DND-41 (cell line): ENCODE measurements around the gene PIH1D1.
A peak's percentile ranks its signal among the peaks of the same experiment; 100 is the strongest.

Experiments
- ATAC-seq: fragments of 200-7000 bp; cut with Tn5 transposase; 3 replicates; pipeline ENCODE4 v1.9.1; 2021; ENCODE audit warnings: low read depth; ENCODE audit not compliant: insufficient read depth
- DNase-seq: peaks from one replicate; pipeline ENCODE4 v3.0.0-alpha.2; 2020
- H2AFZ ChIP-seq: 2 replicates; pipeline ENCODE4 v1.6.0; 2012; ENCODE audit warnings: low read depth, low read length
- H3K27ac ChIP-seq: 2 replicates; pipeline ENCODE4 v1.5.1; 2012; ENCODE audit warnings: low read length, inconsistent platforms
- H3K27me3 ChIP-seq: fragments of 200-600 bp; sonication (generic); 2 replicates; pipeline ENCODE4 v1.6.0; 2012; ENCODE audit warnings: low read length, mild to moderate bottlenecking, inconsistent platforms; ENCODE audit not compliant: insufficient read depth, poor library complexity
- H3K36me3 ChIP-seq: 2 replicates; pipeline ENCODE4 v1.5.1; 2012; ENCODE audit warnings: low read length, inconsistent platforms; ENCODE audit not compliant: insufficient read depth
- H3K4me1 ChIP-seq: 2 replicates; pipeline ENCODE4 v1.5.1; 2012; ENCODE audit warnings: mild to moderate bottlenecking, low read length; ENCODE audit not compliant: insufficient read depth
- H3K4me2 ChIP-seq: 2 replicates; pipeline ENCODE4 v1.6.0; 2012; ENCODE audit warnings: mild to moderate bottlenecking, moderate library complexity, low read length, inconsistent platforms; ENCODE audit not compliant: insufficient read depth
- H3K4me3 ChIP-seq, 2 experiments: fragments of 200-600 bp in 1 of 2; shearing (Covaris generic) in 1 of 2; 2 replicates each; pipeline ENCODE4 v1.5.1; 2012 to 2016; ENCODE audit warnings: inconsistent platforms in 2 of 2, low read length in 2 of 2, mild to moderate bottlenecking in 2 of 2, low read depth in 1 of 2, moderate library complexity in 1 of 2
- H3K79me2 ChIP-seq: 2 replicates; pipeline ENCODE4 v1.6.0; 2012; ENCODE audit warnings: low read length, inconsistent platforms; ENCODE audit not compliant: insufficient read depth
- H3K9ac ChIP-seq: 2 replicates; pipeline ENCODE4 v1.6.0; 2012; ENCODE audit warnings: low read depth, mild to moderate bottlenecking, inconsistent platforms, low read length, moderate library complexity
- H3K9me3 ChIP-seq: 2 replicates; pipeline ENCODE4 v1.5.1; 2012; ENCODE audit warnings: low read length, moderate library complexity, mild to moderate bottlenecking, inconsistent platforms; ENCODE audit not compliant: insufficient read depth, severe bottlenecking
- H4K20me1 ChIP-seq: 2 replicates; pipeline ENCODE4 v1.6.0; 2012; ENCODE audit warnings: low read length; ENCODE audit not compliant: insufficient read depth
- EZH2 ChIP-seq: IDR thresholded peaks from 3 replicates; pipeline ENCODE4 v1.6.1; 2012; ENCODE audit warnings: borderline replicate concordance, low read depth, mild to moderate bottlenecking, moderate library complexity, low read length, inconsistent platforms; ENCODE audit not compliant: severe bottlenecking
- TF ChIP-seq, protein P1 (sequence below): IDR thresholded peaks from 2 replicates; pipeline ENCODE4 v1.5.1; 2012; ENCODE audit warnings: borderline replicate concordance, low read length, moderate library complexity, mild to moderate bottlenecking; ENCODE audit not compliant: poor library complexity, severe bottlenecking; ENCODE audit errors: extremely low read depth

The PIH1D1 gene

DNA sequence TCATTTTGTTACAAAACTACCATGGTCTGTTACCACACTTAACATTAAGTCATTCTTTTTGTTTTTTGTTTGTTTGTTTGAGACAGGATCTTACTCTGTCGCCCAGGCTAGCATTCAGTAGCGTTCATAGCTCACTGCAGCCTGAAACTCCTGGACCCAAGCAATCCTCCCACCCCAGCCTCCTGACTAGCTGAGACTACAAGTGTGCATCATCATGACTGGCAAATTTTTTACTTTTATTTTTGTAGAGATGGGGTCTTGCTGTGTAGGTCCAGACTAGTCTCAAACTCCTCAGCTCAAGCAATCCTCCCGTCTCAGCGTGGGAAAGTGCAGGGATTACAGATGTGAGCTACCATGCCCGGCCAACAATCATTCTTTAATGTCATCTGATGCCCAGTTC lies 4.7 kb upstream of the PIH1D1 start:
- peaks cover 22% of the 10 kb centered on the region for H3K4me1 ChIP-seq
- H3K27ac ChIP-seq = no peak overlapping the region
- TF ChIP-seq, protein P1, sequence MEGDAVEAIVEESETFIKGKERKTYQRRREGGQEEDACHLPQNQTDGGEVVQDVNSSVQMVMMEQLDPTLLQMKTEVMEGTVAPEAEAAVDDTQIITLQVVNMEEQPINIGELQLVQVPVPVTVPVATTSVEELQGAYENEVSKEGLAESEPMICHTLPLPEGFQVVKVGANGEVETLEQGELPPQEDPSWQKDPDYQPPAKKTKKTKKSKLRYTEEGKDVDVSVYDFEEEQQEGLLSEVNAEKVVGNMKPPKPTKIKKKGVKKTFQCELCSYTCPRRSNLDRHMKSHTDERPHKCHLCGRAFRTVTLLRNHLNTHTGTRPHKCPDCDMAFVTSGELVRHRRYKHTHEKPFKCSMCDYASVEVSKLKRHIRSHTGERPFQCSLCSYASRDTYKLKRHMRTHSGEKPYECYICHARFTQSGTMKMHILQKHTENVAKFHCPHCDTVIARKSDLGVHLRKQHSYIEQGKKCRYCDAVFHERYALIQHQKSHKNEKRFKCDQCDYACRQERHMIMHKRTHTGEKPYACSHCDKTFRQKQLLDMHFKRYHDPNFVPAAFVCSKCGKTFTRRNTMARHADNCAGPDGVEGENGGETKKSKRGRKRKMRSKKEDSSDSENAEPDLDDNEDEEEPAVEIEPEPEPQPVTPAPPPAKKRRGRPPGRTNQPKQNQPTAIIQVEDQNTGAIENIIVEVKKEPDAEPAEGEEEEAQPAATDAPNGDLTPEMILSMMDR = no peak
- DNase-seq = no peak
- peaks cover 53% of the 10 kb centered on the region for H3K79me2 ChIP-seq
- H3K4me3 ChIP-seq = no peak overlapping the region
- H3K27me3 ChIP-seq = no peaks in the 10 kb centered on the region
- H4K20me1 ChIP-seq = no peaks in the 10 kb centered on the region
- ATAC-seq = no peak
- no peak overlapping the region for H2AFZ ChIP-seq
- H3K9me3 ChIP-seq = no peaks in the 10 kb centered on the region
- H3K36me3 ChIP-seq = peaks cover 45% of the 10 kb centered on the region
- H3K9ac ChIP-seq = no peak overlapping the region
- H3K4me2 ChIP-seq = no peak overlapping the region

DNA sequence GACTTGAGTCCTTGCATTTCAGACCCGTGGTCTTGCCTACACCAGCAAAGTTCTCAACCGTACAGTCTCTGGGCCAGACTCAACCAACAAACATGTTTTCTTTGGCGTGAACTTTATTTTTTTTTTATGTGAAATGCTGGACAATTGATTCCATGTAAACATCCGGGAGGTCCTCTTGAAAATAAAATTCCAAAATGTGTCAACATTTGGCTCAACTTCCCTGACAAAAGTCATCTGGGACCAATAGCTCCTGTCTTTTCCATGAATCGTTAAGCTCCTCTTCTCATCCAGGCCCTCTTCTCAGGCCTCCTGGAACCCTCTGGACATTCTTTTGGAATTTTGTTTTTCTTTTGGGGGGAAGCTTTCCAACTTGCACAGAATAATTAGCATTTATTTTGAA lies 4.2 kb upstream of the PIH1D1 start:
- no peaks in the 10 kb centered on the region for H3K9me3 ChIP-seq
- ATAC-seq (no peak), DNase-seq (no peak)
- H3K4me3 ChIP-seq = no peak overlapping the region
- H2AFZ ChIP-seq = no peak overlapping the region
- peaks cover 57% of the 10 kb centered on the region for H3K79me2 ChIP-seq
- no peaks in the 10 kb centered on the region for H4K20me1 ChIP-seq
- no peak overlapping the region for H3K27ac ChIP-seq
- peaks cover 23% of the 10 kb centered on the region for H3K4me1 ChIP-seq
- H3K4me2 ChIP-seq = no peak overlapping the region
- peaks cover 45% of the 10 kb centered on the region for H3K36me3 ChIP-seq
- H3K27me3 ChIP-seq = no peaks in the 10 kb centered on the region
- no peak for TF ChIP-seq EZH2
- no peak overlapping the region for H3K9ac ChIP-seq

DNA sequence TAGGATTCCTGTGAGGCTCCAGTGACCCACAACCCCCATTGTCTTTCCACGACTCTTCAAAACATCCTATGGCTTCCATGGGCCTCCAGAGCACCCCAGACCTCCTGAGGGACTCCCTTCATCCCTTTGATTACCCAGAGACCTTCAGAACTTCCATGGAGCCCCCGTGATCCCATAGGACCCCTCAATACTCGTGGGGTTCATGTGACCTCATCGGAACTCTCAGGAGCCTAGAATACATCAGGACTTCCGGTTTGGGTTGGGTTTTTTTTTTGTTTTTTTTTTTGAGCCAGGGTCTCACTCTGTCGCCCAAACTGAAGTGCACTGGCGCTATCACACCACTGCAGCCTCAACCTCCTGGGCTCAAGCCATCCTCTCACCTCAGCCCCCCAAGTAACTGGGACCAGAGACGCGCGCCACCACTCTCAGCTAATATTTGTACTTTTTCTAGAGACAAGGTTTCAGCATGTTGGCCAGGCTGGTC lies 2.2 kb upstream of the PIH1D1 start:
- peak overlapping the region; percentile 93 for H3K27ac ChIP-seq
- DNase-seq = no peak
- H3K4me1 ChIP-seq = peaks cover 36% of the 10 kb centered on the region
- H3K79me2 ChIP-seq = peaks cover 70% of the 10 kb centered on the region
- TF ChIP-seq, protein P1 = no peak
- TF ChIP-seq EZH2 = no peak
- H3K9me3 ChIP-seq = no peaks in the 10 kb centered on the region
- peak overlapping the region; percentile 78 for H3K4me2 ChIP-seq
- peak overlapping the region; percentile 52 for H2AFZ ChIP-seq
- peak overlapping the region; percentile 70 to 91 for H3K4me3 ChIP-seq
- H4K20me1 ChIP-seq = peaks cover 10% of the 10 kb centered on the region; the same call in 1 of the 2 replicates
- no peaks in the 10 kb centered on the region for H3K27me3 ChIP-seq
- peak overlapping the region; percentile 85 for H3K9ac ChIP-seq
- peaks cover 44% of the 10 kb centered on the region for H3K36me3 ChIP-seq
- no peak for ATAC-seq

DNA sequence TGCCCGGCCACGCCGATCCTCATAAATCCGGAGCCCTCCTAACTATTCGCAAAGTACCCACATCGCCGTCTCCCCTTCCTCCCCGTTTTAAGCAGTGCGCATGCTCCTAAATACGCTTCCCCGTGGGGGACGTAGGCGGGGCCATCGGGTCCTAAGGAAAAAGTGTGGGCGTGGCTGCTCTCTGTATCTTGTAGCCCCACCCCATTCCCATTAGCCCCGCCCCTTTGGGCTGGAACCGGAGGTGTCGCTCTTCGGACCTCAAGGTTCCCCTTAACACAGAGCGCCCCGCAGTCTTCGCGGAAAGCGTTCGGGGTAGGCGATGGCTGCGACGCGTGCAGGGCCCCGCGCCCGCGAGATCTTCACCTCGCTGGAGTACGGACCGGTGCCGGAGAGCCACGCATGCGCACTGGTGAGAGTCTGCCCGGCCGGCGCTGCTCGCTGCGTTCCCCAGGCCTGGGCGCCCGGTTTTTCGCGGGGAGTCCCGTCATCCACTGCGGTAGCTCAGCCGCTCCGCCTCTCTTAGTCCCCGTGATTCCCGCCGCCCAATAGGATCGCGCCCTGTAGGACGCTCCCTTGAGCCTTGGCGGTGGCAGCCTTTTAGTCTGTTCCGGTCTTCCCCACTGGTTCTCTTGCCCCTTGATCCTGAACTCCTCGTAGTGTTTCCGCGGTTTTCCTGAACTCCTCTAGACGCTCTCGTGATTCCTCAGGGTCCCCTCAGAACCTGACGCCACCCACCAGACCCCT lies 1.6 kb upstream of the PIH1D1 start, which contains the start of gene ALDH16A1:
Gene ALDH16A1 (plus strand): TSS at position 213 of the 744 bp plus-strand sequence. CDS start 107 bp downstream, at position 320.
- Histone ChIP-seq H3K4me3 (peak within 1 kb of the TSS; percentile 70 to 91), H3K27me3 (no peaks in the 10 kb centered on the region)
- ATAC-seq = peak; percentile 88

More for the DNA sequence above, 1.6 kb upstream of the PIH1D1 start, which contains the start of gene ALDH16A1:
- Histone ChIP-seq H3K27ac (peak within 1 kb of the TSS; percentile 93), H2AFZ (peak within 1 kb of the TSS; percentile 85), H3K9me3 (no peaks in the 10 kb centered on the region), H3K4me2 (peak within 1 kb of the TSS; percentile 78), H3K9ac (peak within 1 kb of the TSS; percentile 85), H3K4me1 (peaks cover 36% of the 10 kb centered on the region), H3K79me2 (peaks cover 67% of the 10 kb centered on the region), H4K20me1 (peaks cover 10% of the 10 kb centered on the region; the same call in 1 of the 2 replicates), H3K36me3 (peaks cover 46% of the 10 kb centered on the region)
- no peak for TF ChIP-seq EZH2
- TF ChIP-seq, protein P1 = no peak
- peak; percentile 98 for DNase-seq
